GM19397 (cell line): ENCODE measurements around the gene CORO7.

ENCODE experiments used
- ATAC-seq: cut with Tn5 transposase; IDR thresholded peaks from one replicate; pipeline ENCODE4 v1.9.1; 2021; ENCODE audit warnings: mild to moderate bottlenecking, moderate library complexity; ENCODE audit not compliant: unreplicated experiment

The CORO7 gene

GRCh38 chr16:4426722-4427372, 10.5 kb upstream of the CORO7 start:
- no peak for ATAC-seq

- ATAC-seq, result peak; percentile 23
These were observed 9.8 kb upstream of the CORO7 start for GRCh38 chr16:4426021-4426684.

- ATAC-seq, result peak; percentile 88
These were observed 9.1 kb upstream of the CORO7 start, which contains the start of gene DNAJA3 for GRCh38 chr16:4425378-4426020. DNAJA3 (plus strand) TSS chr16:4425868; CDS start chr16:4425882, 14 bp downstream.

GRCh38 chr16:4420505-4421105, 4.2 kb upstream of the CORO7 start:
- ATAC-seq, result no peak

GRCh38 chr16:4419402-4419959, 3.1 kb upstream of the CORO7 start:
- no peak for ATAC-seq

- ATAC-seq, result peak; percentile 19
These were observed 727 bp downstream of the CORO7 start for GRCh38 chr16:4415538-4416199.

GRCh38 chr16:4414187-4414917, 2.0 kb downstream of the CORO7 start:
- peak; percentile 56 for ATAC-seq

- ATAC-seq, result no peak
These were observed 3.5 kb downstream of the CORO7 start for GRCh38 chr16:4412854-4413253.

- ATAC-seq, result no peak
These were observed 4.2 kb downstream of the CORO7 start for GRCh38 chr16:4412159-4412558.

- no peak for ATAC-seq
These were observed 4.7 kb downstream of the CORO7 start for GRCh38 chr16:4411684-4412083.

GRCh38 chr16:4410335-4411075, 5.9 kb downstream of the CORO7 start:
- ATAC-seq, result no peak

- ATAC-seq, result no peak
These were observed 7.1 kb downstream of the CORO7 start for GRCh38 chr16:4409081-4409932.

GRCh38 chr16:4408323-4408690, 8.1 kb downstream of the CORO7 start:
- no peak for ATAC-seq

GRCh38 chr16:4407543-4408322, 8.7 kb downstream of the CORO7 start:
- no peak for ATAC-seq

GRCh38 chr16:4404967-4405696, 11.3 kb downstream of the CORO7 start:
- no peak for ATAC-seq

- ATAC-seq, result no peak
These were observed 12.0 kb downstream of the CORO7 start for GRCh38 chr16:4404247-4404966.
